AG09309 (cell line): Measurements from ENCODE around the gene HPCAL4.

Source experiments
- DNase-seq: peaks from one replicate; pipeline ENCODE4 v3.0.0-alpha.2; 2010; ENCODE audit warnings: low read depth
- H3K4me3 ChIP-seq: 2 replicates; pipeline ENCODE4 v1.5.1; 2011; ENCODE audit warnings: mild to moderate bottlenecking, low read depth, low read length, moderate library complexity; ENCODE audit not compliant: control insufficient read depth
- CTCF ChIP-seq: IDR thresholded peaks from 2 replicates; pipeline ENCODE4 v1.5.1; 2011; ENCODE audit warnings: mild to moderate bottlenecking, low read depth, low read length, inconsistent platforms; ENCODE audit not compliant: insufficient read depth, control insufficient read depth; ENCODE audit errors: missing control alignments

HPCAL4 gene

GRCh38 chr1:39652554-39652953, 38.7 kb downstream of the HPCAL4 start:
- H3K4me3 ChIP-seq: no peak overlapping the region
- no peak for DNase-seq
- no peak for TF ChIP-seq CTCF

- DNase-seq: no peak
- TF ChIP-seq CTCF: no peak
- H3K4me3 ChIP-seq: no peak overlapping the region
Measured at GRCh38 chr1:39652105-39652504, 39.1 kb downstream of the HPCAL4 start.

GRCh38 chr1:39650431-39650830, 40.8 kb downstream of the HPCAL4 start:
- no peak overlapping the region for H3K4me3 ChIP-seq
- TF ChIP-seq CTCF: no peak
- no peak for DNase-seq

GRCh38 chr1:39649636-39650185, 41.5 kb downstream of the HPCAL4 start:
- H3K4me3 ChIP-seq: no peak overlapping the region
- TF ChIP-seq CTCF: no peak
- no peak for DNase-seq

- DNase-seq: no peak
- no peak overlapping the region for H3K4me3 ChIP-seq
- no peak for TF ChIP-seq CTCF
Measured at GRCh38 chr1:39648496-39648895, 42.7 kb downstream of the HPCAL4 start.

GRCh38 chr1:39647247-39647646, 44.0 kb downstream of the HPCAL4 start:
- no peak overlapping the region for H3K4me3 ChIP-seq
- no peak for TF ChIP-seq CTCF
- DNase-seq: no peak
